ENCODE data around the gene LCN12. TPM values are rescaled to one million over a fixed set of nuclear protein-coding genes. Genes with fewer than 3 reads are reported as not detected.

Gene LCN12
- total and polyA plus RNA-seq, 5 experiments from 2014 or later, result 2.6 to 2.7 TPM; not detected in 3

GRCh38 chr9:136920069-136920468 is 32.0 kb upstream of the LCN12 start:
- H3K4me3 Mint-ChIP-seq, result no peak overlapping the region
- no peak for ATAC-seq
- DNase-seq, result no peak
- POLR2A ChIA-PET, result no interaction called here
- peaks cover 0 to 6% (median 4%) of the 10 kb centered on the region in 4 donors for H3K4me1 Mint-ChIP-seq
- H3K27me3 Mint-ChIP-seq, result no peaks in the 10 kb centered on the region
- H3K27ac Mint-ChIP-seq, result no peak overlapping the region
- H3K36me3 Mint-ChIP-seq, result peaks cover 0 to 61% (median 6%) of the 10 kb centered on the region in 3 donors
- no peaks in the 10 kb centered on the region for H3K9me3 Mint-ChIP-seq

GRCh38 chr9:136920734-136921231 is 31.3 kb upstream of the LCN12 start:
- Mint-ChIP-seq H3K9me3 (no peaks in the 10 kb centered on the region), H3K4me3 (no peak overlapping the region), H3K36me3 (peaks cover 0 to 58% (median 6%) of the 10 kb centered on the region in 3 donors), H3K27me3 (no peaks in the 10 kb centered on the region), H3K27ac (no peak overlapping the region), H3K4me1 (peaks cover 0 to 6% (median 4%) of the 10 kb centered on the region in 4 donors)
- POLR2A ChIA-PET, result interaction anchor here (0.6 kb wide), 1 partner anchor 104 kb away, joined by 4 read pairs; no protein-coding TSS in a partner anchor
- no peak for ATAC-seq
- DNase-seq, result no peak

GRCh38 chr9:136921307-136921706 is 30.8 kb upstream of the LCN12 start:
- H3K36me3 Mint-ChIP-seq, result peaks cover 0 to 53% (median 6%) of the 10 kb centered on the region in 3 donors
- no peaks in the 10 kb centered on the region for H3K27me3 Mint-ChIP-seq
- H3K4me3 Mint-ChIP-seq, result no peak overlapping the region
- no peaks in the 10 kb centered on the region for H3K9me3 Mint-ChIP-seq
- no peak overlapping the region for H3K27ac Mint-ChIP-seq
- no peak for ATAC-seq
- DNase-seq, result no peak
- H3K4me1 Mint-ChIP-seq, result peaks cover 0 to 6% (median 2%) of the 10 kb centered on the region in 4 donors
- POLR2A ChIA-PET, result interaction anchor here (0.6 kb wide), 1 partner anchor 105 kb away, joined by 4 read pairs; no protein-coding TSS in a partner anchor

GRCh38 chr9:136921718-136922117 is 30.4 kb upstream of the LCN12 start:
- Mint-ChIP-seq H3K27ac (no peak overlapping the region), H3K36me3 (peaks cover 0 to 51% (median 6%) of the 10 kb centered on the region in 3 donors)
- POLR2A ChIA-PET, result no interaction called here

GRCh38 chr9:136922540-136922939 is 29.5 kb upstream of the LCN12 start:
- Mint-ChIP-seq H3K36me3 (peaks cover 0 to 43% (median 6%) of the 10 kb centered on the region in 3 donors), H3K4me1 (peaks cover 0 to 3% (median 1%) of the 10 kb centered on the region in 4 donors), H3K27ac (peak overlapping the region in 1 of 10 donors; percentile 15), H3K4me3 (no peak overlapping the region), H3K9me3 (no peaks in the 10 kb centered on the region), H3K27me3 (no peaks in the 10 kb centered on the region)
- DNase-seq (no peak), ATAC-seq (no peak)
- POLR2A ChIA-PET, result interaction anchor here (0.5 kb wide), 1 partner anchor 8 kb away, joined by 4 read pairs; no protein-coding TSS in a partner anchor

More at GRCh38 chr9:136921718-136922117, 30.4 kb upstream of the LCN12 start:
- DNase-seq, result no peak
- ATAC-seq, result no peak
- no peaks in the 10 kb centered on the region for H3K9me3 Mint-ChIP-seq
- H3K4me1 Mint-ChIP-seq, result peaks cover 0 to 6% (median 2%) of the 10 kb centered on the region in 4 donors
- no peaks in the 10 kb centered on the region for H3K27me3 Mint-ChIP-seq
- H3K4me3 Mint-ChIP-seq, result no peak overlapping the region

- POLR2A ChIA-PET, result no interaction called here
- peak overlapping the region in 2 of 10 donors; percentile 29 to 37 for H3K27ac Mint-ChIP-seq
- no peak for ATAC-seq
- peaks cover 0 to 42% (median 6%) of the 10 kb centered on the region in 3 donors for H3K36me3 Mint-ChIP-seq
- peaks cover 0 to 6% (median 2%) of the 10 kb centered on the region in 4 donors for H3K4me1 Mint-ChIP-seq
- no peaks in the 10 kb centered on the region for H3K27me3 Mint-ChIP-seq
- H3K4me3 Mint-ChIP-seq, result no peak overlapping the region
- no peaks in the 10 kb centered on the region for H3K9me3 Mint-ChIP-seq
- no peak for DNase-seq
Measured at GRCh38 chr9:136923881-136924280, 28.2 kb upstream of the LCN12 start.

GRCh38 chr9:136925414-136926153 is 26.5 kb upstream of the LCN12 start:
- no peaks in the 10 kb centered on the region for H3K27me3 Mint-ChIP-seq
- peaks cover 0 to 6% (median 3%) of the 10 kb centered on the region in 4 donors for H3K4me1 Mint-ChIP-seq
- POLR2A ChIA-PET, result interaction anchor here (1.0 kb wide), 1 partner anchor 83 kb away, joined by 3 read pairs; the partner anchor contains the start of gene AJM1
- ATAC-seq (no peak), DNase-seq (no peak)
- peaks cover 0 to 28% (median 0%) of the 10 kb centered on the region in 3 donors for H3K36me3 Mint-ChIP-seq
- H3K27ac Mint-ChIP-seq, result peak overlapping the region in 1 of 10 donors; percentile 69
- H3K9me3 Mint-ChIP-seq, result no peaks in the 10 kb centered on the region
- no peak overlapping the region for H3K4me3 Mint-ChIP-seq

- Mint-ChIP-seq H3K4me1 (peaks cover 0 to 6% (median 3%) of the 10 kb centered on the region in 4 donors), H3K4me3 (no peak overlapping the region), H3K27me3 (no peaks in the 10 kb centered on the region), H3K27ac (no peak overlapping the region), H3K36me3 (peaks cover 0 to 24% (median 0%) of the 10 kb centered on the region in 3 donors), H3K9me3 (no peaks in the 10 kb centered on the region)
- DNase-seq (no peak), ATAC-seq (no peak)
- POLR2A ChIA-PET, result no interaction called here
Measured at GRCh38 chr9:136926154-136926704, 25.8 kb upstream of the LCN12 start.

- no peak for ATAC-seq
- H3K4me1 Mint-ChIP-seq, result peaks cover 0 to 6% (median 3%) of the 10 kb centered on the region in 4 donors
- peaks cover 0 to 24% (median 0%) of the 10 kb centered on the region in 3 donors for H3K36me3 Mint-ChIP-seq
- DNase-seq, result no peak
- POLR2A ChIA-PET, result no interaction called here
- H3K4me3 Mint-ChIP-seq, result no peak overlapping the region
- H3K27ac Mint-ChIP-seq, result no peak overlapping the region
- no peaks in the 10 kb centered on the region for H3K9me3 Mint-ChIP-seq
- no peaks in the 10 kb centered on the region for H3K27me3 Mint-ChIP-seq
Measured at GRCh38 chr9:136926749-136927148, 25.3 kb upstream of the LCN12 start.

- H3K4me3 Mint-ChIP-seq, result no peak overlapping the region
- no peaks in the 10 kb centered on the region for H3K27me3 Mint-ChIP-seq
- no peaks in the 10 kb centered on the region for H3K9me3 Mint-ChIP-seq
- peak overlapping the region in 4 of 10 donors; percentile 14 to 71 (median 32) for H3K27ac Mint-ChIP-seq
- ATAC-seq, result no peak
- peaks cover 0 to 22% (median 0%) of the 10 kb centered on the region in 3 donors for H3K36me3 Mint-ChIP-seq
- POLR2A ChIA-PET, result no interaction called here
- H3K4me1 Mint-ChIP-seq, result peaks cover 0 to 6% (median 3%) of the 10 kb centered on the region in 4 donors
- no peak for DNase-seq
Measured at GRCh38 chr9:136927343-136928271, 24.5 kb upstream of the LCN12 start.

- no peak for ATAC-seq
- Mint-ChIP-seq H3K27ac (peak overlapping the region in 3 of 10 donors; percentile 4 to 42 (median 25)), H3K27me3 (no peaks in the 10 kb centered on the region)
Measured at GRCh38 chr9:136928591-136928990, 23.5 kb upstream of the LCN12 start.

GRCh38 chr9:136930014-136930413 is 22.1 kb upstream of the LCN12 start:
- Mint-ChIP-seq H3K27ac (peak overlapping the region in 6 of 10 donors; percentile 16 to 62 (median 52)), H3K4me3 (no peak overlapping the region), H3K4me1 (peaks cover 0 to 8% (median 5%) of the 10 kb centered on the region in 4 donors)

More at GRCh38 chr9:136928591-136928990, 23.5 kb upstream of the LCN12 start:
- peak in 1 of 10 donors; percentile 56 for DNase-seq
- Mint-ChIP-seq H3K9me3 (no peaks in the 10 kb centered on the region), H3K4me1 (peaks cover 0 to 6% (median 5%) of the 10 kb centered on the region in 4 donors), H3K36me3 (peaks cover 0 to 19% (median 0%) of the 10 kb centered on the region in 3 donors), H3K4me3 (no peak overlapping the region)
- POLR2A ChIA-PET, result no interaction called here

More at GRCh38 chr9:136930014-136930413, 22.1 kb upstream of the LCN12 start:
- POLR2A ChIA-PET, result interaction anchor here (0.7 kb wide), 2 partner anchors 7 to 720 kb away, joined by 3 to 4 read pairs; no protein-coding TSS in a partner anchor
- H3K27me3 Mint-ChIP-seq, result no peaks in the 10 kb centered on the region
- ATAC-seq, result no peak
- H3K9me3 Mint-ChIP-seq, result no peaks in the 10 kb centered on the region
- no peak for DNase-seq
- H3K36me3 Mint-ChIP-seq, result peaks cover 0 to 11% (median 0%) of the 10 kb centered on the region in 3 donors
